ENCODE results near the gene ELFN1.

ELFN1 gene

DNA sequence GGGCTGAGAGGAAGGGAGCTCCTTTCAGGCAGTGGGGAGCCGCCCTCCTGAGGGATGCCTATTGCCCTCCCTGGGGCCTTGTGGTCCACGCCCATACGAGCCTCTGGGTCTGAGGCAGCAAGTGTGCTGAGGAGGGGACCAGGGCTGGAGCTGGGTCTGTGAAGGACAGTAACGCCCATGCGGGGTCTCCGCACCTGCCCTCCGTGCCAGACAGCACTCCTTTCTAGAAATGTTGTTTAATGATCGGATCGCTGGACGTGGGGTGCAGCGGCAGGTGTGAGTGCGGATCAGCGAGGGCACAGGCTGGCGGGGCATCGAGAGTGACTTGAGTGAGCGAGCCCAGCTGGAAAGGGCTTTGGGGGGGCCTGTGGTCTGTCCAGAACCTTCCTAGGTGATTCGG is 70.1 kb downstream of the ELFN1 start:
- Histone ChIP-seq H3K27ac (no peak overlapping the region), H3K4me3 (ENCODE audit: low read depth, low read length) (no peak overlapping the region), H3K27me3 (ENCODE audit: insufficient read depth, low read depth, severe bottlenecking) (no peaks in the 10 kb centered on the region), H3K9me3 (ENCODE audit: severe bottlenecking) (no peaks in the 10 kb centered on the region), H3K36me3 (peaks cover 8% of the 10 kb centered on the region)
- no peak for DNase-seq
- TF ChIP-seq, protein P1, sequence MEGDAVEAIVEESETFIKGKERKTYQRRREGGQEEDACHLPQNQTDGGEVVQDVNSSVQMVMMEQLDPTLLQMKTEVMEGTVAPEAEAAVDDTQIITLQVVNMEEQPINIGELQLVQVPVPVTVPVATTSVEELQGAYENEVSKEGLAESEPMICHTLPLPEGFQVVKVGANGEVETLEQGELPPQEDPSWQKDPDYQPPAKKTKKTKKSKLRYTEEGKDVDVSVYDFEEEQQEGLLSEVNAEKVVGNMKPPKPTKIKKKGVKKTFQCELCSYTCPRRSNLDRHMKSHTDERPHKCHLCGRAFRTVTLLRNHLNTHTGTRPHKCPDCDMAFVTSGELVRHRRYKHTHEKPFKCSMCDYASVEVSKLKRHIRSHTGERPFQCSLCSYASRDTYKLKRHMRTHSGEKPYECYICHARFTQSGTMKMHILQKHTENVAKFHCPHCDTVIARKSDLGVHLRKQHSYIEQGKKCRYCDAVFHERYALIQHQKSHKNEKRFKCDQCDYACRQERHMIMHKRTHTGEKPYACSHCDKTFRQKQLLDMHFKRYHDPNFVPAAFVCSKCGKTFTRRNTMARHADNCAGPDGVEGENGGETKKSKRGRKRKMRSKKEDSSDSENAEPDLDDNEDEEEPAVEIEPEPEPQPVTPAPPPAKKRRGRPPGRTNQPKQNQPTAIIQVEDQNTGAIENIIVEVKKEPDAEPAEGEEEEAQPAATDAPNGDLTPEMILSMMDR (IDR thresholded peaks at IDR 0.05; ENCODE audit: low read depth, low read length): no peak

- Histone ChIP-seq H3K27me3 (ENCODE audit: insufficient read depth, low read depth, severe bottlenecking) (no peaks in the 10 kb centered on the region), H3K4me3 (ENCODE audit: low read depth, low read length) (no peak overlapping the region), H3K27ac (peak overlapping the region; percentile 83), H3K9me3 (ENCODE audit: severe bottlenecking) (no peaks in the 10 kb centered on the region), H3K36me3 (peaks cover 18% of the 10 kb centered on the region)
- TF ChIP-seq, protein P1 (IDR thresholded peaks at IDR 0.05; ENCODE audit: low read depth, low read length): no peak
- DNase-seq: no peak
These were observed 71.2 kb downstream of the ELFN1 start for GRCh38 chr7:1741246-1741645.

GRCh38 chr7:1741751-1742554 is 71.9 kb downstream of the ELFN1 start:
- TF ChIP-seq, protein P1 (IDR thresholded peaks at IDR 0.05; ENCODE audit: low read depth, low read length): no peak
- no peaks in the 10 kb centered on the region for H3K9me3 ChIP-seq (ENCODE audit: severe bottlenecking)
- H3K27me3 ChIP-seq (ENCODE audit: insufficient read depth, low read depth, severe bottlenecking): no peaks in the 10 kb centered on the region
- peak overlapping the region; percentile 51 for H3K4me3 ChIP-seq (ENCODE audit: low read depth, low read length)
- DNase-seq: peak; percentile 90
- peak overlapping the region; percentile 83 for H3K27ac ChIP-seq
- peaks cover 24% of the 10 kb centered on the region for H3K36me3 ChIP-seq

- TF ChIP-seq, protein P1 (IDR thresholded peaks at IDR 0.05; ENCODE audit: low read depth, low read length): no peak
- H3K4me3 ChIP-seq (ENCODE audit: low read depth, low read length): peak overlapping the region; percentile 51
- no peak for DNase-seq
These were observed 72.7 kb downstream of the ELFN1 start for GRCh38 chr7:1742555-1743303.

GRCh38 chr7:1743481-1744230 is 73.6 kb downstream of the ELFN1 start:
- no peak for DNase-seq
- H3K27me3 ChIP-seq (ENCODE audit: insufficient read depth, low read depth, severe bottlenecking): no peaks in the 10 kb centered on the region
- TF ChIP-seq, protein P1 (IDR thresholded peaks at IDR 0.05; ENCODE audit: low read depth, low read length): no peak

More at GRCh38 chr7:1742555-1743303, 72.7 kb downstream of the ELFN1 start:
- Histone ChIP-seq H3K27ac (peak overlapping the region; percentile 83), H3K9me3 (ENCODE audit: severe bottlenecking) (no peaks in the 10 kb centered on the region), H3K36me3 (peaks cover 29% of the 10 kb centered on the region), H3K27me3 (ENCODE audit: insufficient read depth, low read depth, severe bottlenecking) (no peaks in the 10 kb centered on the region)

More at GRCh38 chr7:1743481-1744230, 73.6 kb downstream of the ELFN1 start:
- Histone ChIP-seq H3K4me3 (ENCODE audit: low read depth, low read length) (no peak overlapping the region), H3K9me3 (ENCODE audit: severe bottlenecking) (no peaks in the 10 kb centered on the region), H3K36me3 (peaks cover 29% of the 10 kb centered on the region), H3K27ac (peak overlapping the region; percentile 83)
